ENCODE results near the gene NUDT8.

- TF ChIP-seq POLR2A (IDR thresholded peaks at IDR 0.05; ENCODE audit: low read length) = no peak
- TF ChIP-seq CTCF (IDR thresholded peaks at IDR 0.05) = peak; percentile 61
- no peak for TF ChIP-seq ESRRA (IDR thresholded peaks at IDR 0.05; ENCODE audit: borderline replicate concordance, low read length)
These were observed 10.5 kb upstream of the NUDT8 start for GRCh38 chr11:67640021-67640757.

All from A549 (cell line).